A549 (cell line): ENCODE results near the gene TJP3.
A peak's percentile ranks its signal among the peaks of the same experiment; 100 is the strongest.

Source experiments
- CHD2 ChIP-seq: fragments of 150-350 bp; IDR thresholded peaks from 2 replicates; pipeline ENCODE4 v1.6.1; 2014; ENCODE audit warnings: low read length; ENCODE audit not compliant: partially characterized antibody
- TF ChIP-seq, protein P1 (sequence below): fragments of >200 bp; sonication (Bioruptor Twin); formaldehyde crosslinking; IDR thresholded peaks from 3 replicates; pipeline ENCODE4 v1.5.1; 2016

DNA sequence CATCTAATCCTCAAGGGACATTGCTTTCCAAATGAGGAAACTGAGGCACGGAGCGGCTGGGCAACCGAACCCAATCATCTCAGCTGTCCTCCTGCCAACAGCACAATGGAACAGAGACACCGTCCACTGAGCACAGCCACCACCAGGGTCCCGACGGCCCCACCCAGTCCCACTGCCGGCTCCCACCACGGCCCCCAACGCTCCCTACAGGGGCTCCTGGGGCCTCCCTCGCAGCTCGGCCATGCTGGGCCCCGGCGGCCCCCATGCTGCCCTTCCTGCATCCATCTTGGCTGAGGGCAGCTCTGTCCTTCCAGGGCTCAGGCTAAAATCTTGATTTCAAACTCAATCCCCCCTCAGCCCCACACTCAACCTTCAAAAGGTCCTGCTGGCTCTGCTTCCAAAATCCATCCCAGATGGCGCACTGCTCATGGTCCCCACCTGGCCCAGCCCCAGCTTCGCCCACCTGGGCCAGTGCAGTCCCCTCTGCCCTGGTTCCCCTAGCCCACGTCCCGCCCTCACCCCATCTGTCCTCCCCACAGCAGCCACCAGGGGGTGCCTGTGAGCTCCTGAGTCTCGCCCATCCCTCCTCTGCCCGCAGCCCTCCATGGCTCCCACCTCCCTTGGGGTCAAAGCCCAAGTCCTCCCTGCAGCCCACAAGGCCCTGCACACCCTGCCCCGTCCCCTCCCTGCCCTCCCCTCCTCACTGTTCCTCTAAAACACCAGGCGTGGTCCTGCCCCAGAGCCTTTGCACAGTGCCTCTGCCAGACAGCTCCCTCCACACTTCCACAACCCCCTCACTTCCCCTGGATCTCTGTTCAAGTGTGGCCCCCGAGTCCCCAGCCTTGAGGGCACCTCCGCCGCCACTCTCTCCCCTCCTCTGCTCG lies 15.8 kb upstream of the TJP3 start:
- TF ChIP-seq, protein P1, sequence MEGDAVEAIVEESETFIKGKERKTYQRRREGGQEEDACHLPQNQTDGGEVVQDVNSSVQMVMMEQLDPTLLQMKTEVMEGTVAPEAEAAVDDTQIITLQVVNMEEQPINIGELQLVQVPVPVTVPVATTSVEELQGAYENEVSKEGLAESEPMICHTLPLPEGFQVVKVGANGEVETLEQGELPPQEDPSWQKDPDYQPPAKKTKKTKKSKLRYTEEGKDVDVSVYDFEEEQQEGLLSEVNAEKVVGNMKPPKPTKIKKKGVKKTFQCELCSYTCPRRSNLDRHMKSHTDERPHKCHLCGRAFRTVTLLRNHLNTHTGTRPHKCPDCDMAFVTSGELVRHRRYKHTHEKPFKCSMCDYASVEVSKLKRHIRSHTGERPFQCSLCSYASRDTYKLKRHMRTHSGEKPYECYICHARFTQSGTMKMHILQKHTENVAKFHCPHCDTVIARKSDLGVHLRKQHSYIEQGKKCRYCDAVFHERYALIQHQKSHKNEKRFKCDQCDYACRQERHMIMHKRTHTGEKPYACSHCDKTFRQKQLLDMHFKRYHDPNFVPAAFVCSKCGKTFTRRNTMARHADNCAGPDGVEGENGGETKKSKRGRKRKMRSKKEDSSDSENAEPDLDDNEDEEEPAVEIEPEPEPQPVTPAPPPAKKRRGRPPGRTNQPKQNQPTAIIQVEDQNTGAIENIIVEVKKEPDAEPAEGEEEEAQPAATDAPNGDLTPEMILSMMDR = peak; percentile 39; the same call in 2 of the 3 replicates
- TF ChIP-seq CHD2 = no peak
